Pancreas (tissue), 10 donors: ENCODE measurements around the gene POLR2C. TPM values are rescaled to one million over a fixed set of nuclear protein-coding genes. Genes with fewer than 3 reads are reported as not detected.

Source experiments
- ATAC-seq, 4 donors: fragments of 200-7000 bp; cut with Tn5 transposase; one replicate each; pipeline versions ENCODE4 v1.8.0 to v1.9.1; 2020; ENCODE audit warnings: mild to moderate bottlenecking in 4 of 4, moderate library complexity in 4 of 4
- DNase-seq, 6 donors: peaks; one replicate each; pipeline ENCODE4 v3.0.0-alpha.2; 2020
- FAIRE-seq: peaks from 2 replicates; lab custom pipeline; 2012; peaks lifted over from hg19 to GRCh38; lab: Jason Lieb, UNC
- H3K27ac ChIP-seq, 4 donors: fragments of 200-600 bp; sonication (generic); 1 replicate in 3 of 4; 2 replicates in 1 of 4; pipeline versions ENCODE4 v1.5.0 to v1.8.0; 2020
- H3K27me3 ChIP-seq, 4 donors: fragments of 200-600 bp; one replicate each; pipeline ENCODE4 v1.8.0; 2021
- H3K36me3 ChIP-seq, 3 donors: fragments of 200-600 bp; sonication (generic) in 1 of 3; one replicate each; pipeline versions ENCODE4 v1.5.0 to v1.8.0; 2020 to 2021
- H3K4me1 ChIP-seq, 3 donors: fragments of 200-600 bp; one replicate each; pipeline ENCODE4 v1.8.0; 2021
- H3K4me3 ChIP-seq, 4 donors: fragments of 200-600 bp; sonication (generic) in 2 of 4; one replicate each; pipeline versions ENCODE4 v1.5.0 to v1.8.0; 2020 to 2021
- H3K9me3 ChIP-seq, 4 donors: fragments of 200-600 bp; one replicate each; pipeline ENCODE4 v1.8.0; 2021
- CTCF ChIP-seq, 4 donors: fragments of 200-600 bp; sonication (generic) in 3 of 4; IDR thresholded peaks; one replicate each; pipeline versions ENCODE4 v1.5.0 to v1.8.0; 2021; ENCODE audit warnings: antibody characterized with exemption in 4 of 4
- WGBS, 2 donors: extraction: QIAGEN DNeasy Blood & Tissue Kit; methylation state at CpG; one replicate each; pipeline ENCODE4 v1.1.7; 2013; 5-methylcytosine and 5-hydroxymethylcytosine counted together
- intact Hi-C, 3 donors: fragments of 100-400 bp; cut with DNase I; formaldehyde crosslinking; loops; one replicate each; pipeline versions ENCODE4 v1.11.1 to v1.14.2; 2022
- polyA plus RNA-seq, 2 donors: library from polyadenylated mRNA; stranded (reverse); fragments of 200-250 nt; gene quantifications; one replicate each; pipeline ENCODE4 v1.2.3, GENCODE V29; 2013
- total RNA-seq, 6 donors: library from RNA; stranded (reverse); fragmentation: NEBNext Ultra II Directional in 4 of 6; extraction: Animal tissue kit (Norgen Biotek cat#: 25700) in 4 of 6; gene quantifications; one replicate each; pipeline versions ENCODE4 v1.2.1 to v1.2.4, GENCODE V29; 2021 to 2023
- donor health status: healthy with polysubstance abuse.
- donor health status: DM: no; HTN: no; CAD: no; lungs with moderate emphysema.
- donor health status: DM: no; HTN: no; CAD: no.
- donor health status: control.
- donor health status: control.
- donor health status: Bipolar disorder and iron deficiency.
- donor health status: DM: yes; HTN: yes; CAD: no.
- donor health status: DM: no; HTN: no; CAD: no.
- donor health status: DM: no; HTN: no; CAD: no.
- donor health status: DM: yes; HTN: yes; CAD: no.

The POLR2C gene
- total and polyA plus RNA-seq, 8 donors = 20.4 to 43.9 (median 25.1) TPM

DNA sequence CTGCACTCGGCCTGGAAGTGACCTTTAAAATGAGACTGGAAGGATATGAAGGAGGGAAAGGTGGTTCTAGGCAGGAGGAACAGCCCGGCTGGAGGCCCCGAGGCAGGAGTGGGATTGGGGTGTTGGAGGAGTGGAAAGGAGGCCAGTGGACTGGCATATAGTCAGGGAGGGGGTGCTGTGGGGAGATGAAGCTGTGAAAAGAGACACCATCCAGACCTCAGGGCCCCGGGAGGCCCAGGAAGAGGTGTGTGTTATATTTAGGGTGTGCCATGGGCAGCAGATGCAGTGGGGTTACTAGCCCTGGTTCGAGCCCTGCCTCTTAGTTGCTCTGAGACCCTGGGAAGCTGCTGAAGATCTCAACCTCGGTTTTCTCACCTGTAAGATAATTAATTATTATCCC lies 42.7 kb downstream of the POLR2C start:
- FAIRE-seq (no peak), DNase-seq (no peak), ATAC-seq (no peak)
- Histone ChIP-seq H3K4me3 (no peak overlapping the region), H3K27me3 (no peaks in the 10 kb centered on the region), H3K4me1 (no peaks in the 10 kb centered on the region), H3K36me3 (no peaks in the 10 kb centered on the region), H3K9me3 (no peaks in the 10 kb centered on the region), H3K27ac (no peak overlapping the region)
- no peak for TF ChIP-seq CTCF (IDR thresholded peaks at IDR 0.05)
- intact Hi-C loops = no loop called here
- WGBS, 2 donors = 70 to 72% methylated on average over 6 of the region's 6 CpGs

- ATAC-seq (no peak), FAIRE-seq (no peak), DNase-seq (no peak)
- no peaks in the 10 kb centered on the region for H3K27me3 ChIP-seq
- H3K36me3 ChIP-seq = no peaks in the 10 kb centered on the region
- 71 to 75% methylated on average over 13 of the region's 13 CpGs for WGBS, 2 donors
- no peak overlapping the region for H3K4me3 ChIP-seq
- H3K27ac ChIP-seq = no peak overlapping the region
- TF ChIP-seq CTCF (IDR thresholded peaks at IDR 0.05) = no peak
- intact Hi-C loops = no loop called here
- no peaks in the 10 kb centered on the region for H3K9me3 ChIP-seq
- no peaks in the 10 kb centered on the region for H3K4me1 ChIP-seq
Measured at GRCh38 chr16:57507136-57508034, 44.9 kb downstream of the POLR2C start.

GRCh38 chr16:57508035-57508425 lies 45.6 kb downstream of the POLR2C start:
- no peaks in the 10 kb centered on the region for H3K27me3 ChIP-seq

GRCh38 chr16:57509231-57509923 lies 46.9 kb downstream of the POLR2C start:
- Histone ChIP-seq H3K4me1 (no peaks in the 10 kb centered on the region), H3K36me3 (no peaks in the 10 kb centered on the region), H3K4me3 (no peak overlapping the region), H3K9me3 (no peaks in the 10 kb centered on the region), H3K27me3 (no peaks in the 10 kb centered on the region), H3K27ac (no peak overlapping the region)
- no peak for TF ChIP-seq CTCF (IDR thresholded peaks at IDR 0.05)
- ATAC-seq = no peak
- 58 to 75% methylated on average over 12 of the region's 12 CpGs for WGBS, 2 donors
- no peak for FAIRE-seq
- intact Hi-C loops = no loop called here
- no peak for DNase-seq

More at GRCh38 chr16:57508035-57508425, 45.6 kb downstream of the POLR2C start:
- Histone ChIP-seq H3K36me3 (no peaks in the 10 kb centered on the region), H3K27ac (no peak overlapping the region), H3K4me1 (no peaks in the 10 kb centered on the region), H3K4me3 (no peak overlapping the region), H3K9me3 (no peaks in the 10 kb centered on the region)
- FAIRE-seq (no peak), ATAC-seq (no peak), DNase-seq (no peak)
- 70 to 91% methylated on average over 3 of the region's 3 CpGs for WGBS, 2 donors
- intact Hi-C loops = no loop called here
- no peak for TF ChIP-seq CTCF (IDR thresholded peaks at IDR 0.05)
